Measurements from ENCODE around the gene ZNF687.

GRCh38 chr1:151277249-151277648, 4.8 kb upstream of the ZNF687 start:
- TF ChIP-seq POLR2A (IDR thresholded peaks at IDR 0.05): no peak
- TF ChIP-seq, protein P1, sequence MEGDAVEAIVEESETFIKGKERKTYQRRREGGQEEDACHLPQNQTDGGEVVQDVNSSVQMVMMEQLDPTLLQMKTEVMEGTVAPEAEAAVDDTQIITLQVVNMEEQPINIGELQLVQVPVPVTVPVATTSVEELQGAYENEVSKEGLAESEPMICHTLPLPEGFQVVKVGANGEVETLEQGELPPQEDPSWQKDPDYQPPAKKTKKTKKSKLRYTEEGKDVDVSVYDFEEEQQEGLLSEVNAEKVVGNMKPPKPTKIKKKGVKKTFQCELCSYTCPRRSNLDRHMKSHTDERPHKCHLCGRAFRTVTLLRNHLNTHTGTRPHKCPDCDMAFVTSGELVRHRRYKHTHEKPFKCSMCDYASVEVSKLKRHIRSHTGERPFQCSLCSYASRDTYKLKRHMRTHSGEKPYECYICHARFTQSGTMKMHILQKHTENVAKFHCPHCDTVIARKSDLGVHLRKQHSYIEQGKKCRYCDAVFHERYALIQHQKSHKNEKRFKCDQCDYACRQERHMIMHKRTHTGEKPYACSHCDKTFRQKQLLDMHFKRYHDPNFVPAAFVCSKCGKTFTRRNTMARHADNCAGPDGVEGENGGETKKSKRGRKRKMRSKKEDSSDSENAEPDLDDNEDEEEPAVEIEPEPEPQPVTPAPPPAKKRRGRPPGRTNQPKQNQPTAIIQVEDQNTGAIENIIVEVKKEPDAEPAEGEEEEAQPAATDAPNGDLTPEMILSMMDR (IDR thresholded peaks at IDR 0.05): no peak

Measured in Peyer's patch (tissue), 4 donors.